HepG2 (cell line): Measurements from ENCODE around the gene CAPSL.

Source experiments
- CTCF ChIP-seq: sonication (generic); formaldehyde crosslinking; IDR thresholded peaks from 2 replicates; pipeline ENCODE4 v1.5.0; 2020; ENCODE audit warnings: mild to moderate bottlenecking, missing genetic modification reagents, moderate library complexity
- MZF1 ChIP-seq: sonication (generic); formaldehyde crosslinking; IDR thresholded peaks from 2 replicates; pipeline ENCODE4 v1.8.1; 2023; ENCODE audit warnings: mild to moderate bottlenecking, missing genetic modification reagents, borderline replicate concordance
- REST ChIP-seq, 2 experiments: IDR thresholded peaks; 2 replicates each; pipeline ENCODE4 v1.6.1; 2011 to 2012; ENCODE audit warnings: low read length in 2 of 2, borderline replicate concordance in 1 of 2, low read depth in 1 of 2, mild to moderate bottlenecking in 1 of 2, moderate library complexity in 1 of 2
- SIN3B ChIP-seq: fragments of 150-350 bp; IDR thresholded peaks from 2 replicates; pipeline ENCODE4 v1.6.1; 2014; ENCODE audit warnings: low read length
- SP4 ChIP-seq: sonication (generic); formaldehyde crosslinking; IDR thresholded peaks from 2 replicates; pipeline ENCODE4 v1.8.1; 2023; ENCODE audit warnings: mild to moderate bottlenecking, missing genetic modification reagents
- THAP9 ChIP-seq: sonication (generic); formaldehyde crosslinking; IDR thresholded peaks from 2 replicates; pipeline ENCODE4; 2020; ENCODE audit warnings: missing genetic modification reagents, mild to moderate bottlenecking, borderline replicate concordance
- YY1 ChIP-seq: IDR thresholded peaks from 2 replicates; pipeline ENCODE4 v1.6.1; 2011; ENCODE audit warnings: low read length, low read depth, moderate library complexity, mild to moderate bottlenecking; ENCODE audit not compliant: insufficient read depth, insufficient replicate concordance
- ZMAT5 ChIP-seq: sonication (generic); formaldehyde crosslinking; IDR thresholded peaks from 2 replicates; pipeline ENCODE4 v1.5.0; 2020; ENCODE audit warnings: mild to moderate bottlenecking, low read depth, missing genetic modification reagents, borderline replicate concordance

GRCh38 chr5:35926389-35927051 is 11.9 kb downstream of the CAPSL start:
- TF ChIP-seq MZF1 (CRISPR knock-in tag) (no peak), CTCF (CRISPR knock-in tag) (peak; percentile 84), SIN3B (no peak), YY1 (no peak), ZMAT5 (CRISPR knock-in tag) (no peak), THAP9 (no peak), REST (IDR thresholded peaks at IDR 0.05; ENCODE audit: borderline replicate concordance in 1 of 2, low read depth in 1 of 2, low read length in 2 of 2) (no peak), SP4 (CRISPR knock-in tag) (no peak)
